ENCODE results near the gene SHF. TPM values are rescaled to one million over a fixed set of nuclear protein-coding genes. Genes with fewer than 3 reads are reported as not detected.

SHF gene
- polyA plus RNA-seq, 3 donors, result 0.58 to 0.70 (median 0.67) TPM

DNA sequence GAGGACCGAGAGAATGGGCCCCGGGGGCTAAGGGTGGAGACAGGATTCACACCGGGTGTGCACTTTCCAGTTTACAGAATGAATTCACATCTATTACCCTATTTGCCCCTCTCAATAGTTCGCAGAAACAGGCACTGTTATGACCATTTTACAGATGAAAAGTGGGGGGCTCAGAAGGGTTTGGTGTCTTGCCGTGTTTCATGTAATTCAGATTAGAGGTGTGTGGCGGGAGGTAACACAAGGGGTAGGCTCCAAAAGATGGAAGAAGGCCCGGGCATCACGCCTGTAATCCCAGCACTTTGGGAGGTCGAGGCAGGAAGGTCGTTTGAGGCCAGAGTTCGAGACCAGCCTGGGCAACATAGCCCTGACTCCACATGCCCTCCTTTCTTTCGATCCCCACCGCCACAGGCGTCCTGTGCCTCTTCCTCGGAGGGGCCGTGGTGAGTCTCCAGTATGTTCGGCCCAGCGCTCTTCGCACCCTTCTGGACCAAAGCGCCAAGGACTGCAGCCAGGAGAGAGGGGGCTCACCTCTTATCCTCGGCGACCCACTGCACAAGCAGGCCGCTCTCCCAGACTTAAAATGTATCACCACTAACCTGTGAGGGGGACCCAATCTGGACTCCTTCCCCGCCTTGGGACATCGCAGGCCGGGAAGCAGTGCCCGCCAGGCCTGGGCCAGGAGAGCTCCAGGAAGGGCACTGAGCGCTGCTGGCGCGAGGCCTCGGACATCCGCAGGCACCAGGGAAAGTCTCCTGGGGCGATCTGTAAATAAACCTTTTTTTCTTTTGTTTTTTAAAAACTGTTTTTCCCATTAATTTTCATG is 70.2 kb downstream of the SHF start:
- H3K4me1 Mint-ChIP-seq, result peaks cover 44% of the 10 kb centered on the region
- peaks cover 49 to 55% of the 10 kb centered on the region in 2 donors for H3K27me3 ChIP-seq (ENCODE audit: control insufficient read depth in 2 of 2, insufficient read depth in 2 of 2, low read length in 2 of 2)
- peak overlapping the region in 1 of 3 experiments; percentile 54 for H3K4me3 ChIP-seq (replicated peaks in 1 of 3; ENCODE audit: low read depth in 2 of 3, low read length in 3 of 3)
- H2AFZ ChIP-seq (ENCODE audit: insufficient read depth, low read depth, low read length, poor library complexity, severe bottlenecking), result peak overlapping the region; percentile 53
- no peak for DNase-seq
- peaks cover 57 to 75% (median 66%) of the 10 kb centered on the region in 3 donors for H3K27me3 Mint-ChIP-seq (ENCODE audit: low read depth in 3 of 3)
- no peaks in the 10 kb centered on the region for H3K79me2 ChIP-seq (ENCODE audit: insufficient read depth, low read length)
- WGBS (ENCODE audit: insufficient coverage), result 21% methylated on average over 28 of the region's 33 CpGs
- H3K4me3 Mint-ChIP-seq, result peak overlapping the region; percentile 68 to 94
- TF ChIP-seq CTCF (IDR thresholded peaks at IDR 0.05), result no peak
- H3K27ac ChIP-seq (ENCODE audit: low read depth in 1 of 2, low read length in 2 of 2), result no peak overlapping the region
- peaks cover 0 to 18% (median 7%) of the 10 kb centered on the region in 7 donors for H3K9me3 Mint-ChIP-seq
- H3K9ac ChIP-seq (ENCODE audit: insufficient read depth, low read length, poor library complexity, severe bottlenecking), result peak overlapping the region; percentile 12
- H3K27ac Mint-ChIP-seq, result no peak overlapping the region
- H3K36me3 ChIP-seq (replicated peaks in 1 of 2; ENCODE audit: control insufficient read depth in 1 of 2, insufficient read depth in 2 of 2, low read length in 2 of 2), result no peaks in the 10 kb centered on the region
- peak overlapping the region; percentile 67 for H3K4me2 ChIP-seq (replicated peaks; ENCODE audit: extremely low read depth, low read length, poor library complexity, severe bottlenecking)
- peaks cover 5 to 50% of the 10 kb centered on the region in 2 donors for H3K9me3 ChIP-seq (replicated peaks in 1 of 2; ENCODE audit: control insufficient read depth in 1 of 2, insufficient read depth in 1 of 2, low read length in 2 of 2)
- H3K4me1 ChIP-seq (ENCODE audit: control insufficient read depth in 1 of 2, insufficient read depth in 2 of 2, low read length in 2 of 2), result peaks cover 20 to 38% of the 10 kb centered on the region in 2 donors
- intact Hi-C loops (cut with micrococcal nuclease), result no loop called here
- peaks cover 0 to 10% of the 10 kb centered on the region in 2 donors for H3K36me3 Mint-ChIP-seq
- H4K20me1 ChIP-seq (ENCODE audit: insufficient read depth, low read length), result no peaks in the 10 kb centered on the region

Other genes with a start within 250 kb of the SHF start
- gene TERB2, start 231.3 kb downstream of the SHF start, polyA plus RNA-seq, result not detected
- gene SORD, start 164.8 kb downstream of the SHF start, polyA plus RNA-seq, result 10 to 100 TPM; 17.9 to 22.6 (median 21.7) TPM
- under 1 TPM in 1 of 3 donors, not detected in 2; 0.01 TPM for gene DUOX2, start 73.8 kb downstream of the SHF start, polyA plus RNA-seq
- not detected for gene DUOXA2, start 73.6 kb downstream of the SHF start, polyA plus RNA-seq
- not detected for gene DUOXA1, start 58.1 kb downstream of the SHF start, polyA plus RNA-seq
- gene DUOX1, start 58.0 kb downstream of the SHF start, polyA plus RNA-seq, result under 1 TPM in 1 of 3 donors, not detected in 2; 0.22 TPM
- not detected for gene SLC28A2, start 64.3 kb upstream of the SHF start, polyA plus RNA-seq
- 1 to 10 TPM in 2 of 3 donors, under 1 TPM in 1; 0.89 to 1.5 (median 1.5) TPM for gene GATM, start 190.6 kb upstream of the SHF start, polyA plus RNA-seq